Duodenal mucosa (tissue), 2 donors: ENCODE measurements around the gene OR52E4.

Experiments used
- H3K27ac ChIP-seq: one replicate; pipeline ENCODE4 v1.7.0; 2013; ENCODE audit warnings: low read depth, low read length
- H3K27me3 ChIP-seq, 2 donors: one replicate each; pipeline ENCODE4 v1.7.0; 2013; ENCODE audit warnings: low read length in 2 of 2, control low read depth in 1 of 2; ENCODE audit not compliant: insufficient read depth in 2 of 2, control insufficient read depth in 1 of 2
- H3K36me3 ChIP-seq, 2 donors: one replicate each; pipeline ENCODE4 v1.7.0; 2013; ENCODE audit warnings: low read length in 2 of 2, control low read depth in 1 of 2; ENCODE audit not compliant: insufficient read depth in 2 of 2, control insufficient read depth in 1 of 2
- H3K4me1 ChIP-seq, 2 donors: one replicate each; pipeline ENCODE4 v1.7.0; 2013; ENCODE audit warnings: low read length in 2 of 2, control low read depth in 1 of 2; ENCODE audit not compliant: insufficient read depth in 2 of 2, control insufficient read depth in 1 of 2
- H3K4me3 ChIP-seq, 2 donors: one replicate each; pipeline ENCODE4 v1.7.0; 2013; ENCODE audit warnings: low read length in 2 of 2, low read depth in 1 of 2
- H3K9ac ChIP-seq, 2 donors: one replicate each; pipeline ENCODE4 v1.7.0; 2013; ENCODE audit warnings: low read length in 2 of 2, low read depth in 1 of 2
- H3K9me3 ChIP-seq, 2 donors: one replicate each; pipeline ENCODE4 v1.7.0; 2013; ENCODE audit warnings: low read length in 2 of 2, control low read depth in 1 of 2; ENCODE audit not compliant: control insufficient read depth in 1 of 2

Gene OR52E4

GRCh38 chr11:5923794-5924193, 43.4 kb downstream of the OR52E4 start:
- peaks cover 0 to 3% of the 10 kb centered on the region in 2 donors for H3K9me3 ChIP-seq
- H3K9ac ChIP-seq: no peak overlapping the region
- no peaks in the 10 kb centered on the region for H3K36me3 ChIP-seq

GRCh38 chr11:5928271-5928670, 47.8 kb downstream of the OR52E4 start:
- Histone ChIP-seq H3K4me1 (no peaks in the 10 kb centered on the region), H3K9me3 (peaks cover 3 to 11% of the 10 kb centered on the region in 2 donors), H3K27ac (no peak overlapping the region), H3K27me3 (no peaks in the 10 kb centered on the region), H3K4me3 (no peak overlapping the region), H3K9ac (no peak overlapping the region), H3K36me3 (no peaks in the 10 kb centered on the region)

More at GRCh38 chr11:5923794-5924193, 43.4 kb downstream of the OR52E4 start:
- Histone ChIP-seq H3K27me3 (no peaks in the 10 kb centered on the region), H3K4me1 (no peaks in the 10 kb centered on the region), H3K4me3 (no peak overlapping the region), H3K27ac (no peak overlapping the region)

GRCh38 chr11:5928811-5929210, 48.4 kb downstream of the OR52E4 start:
- Histone ChIP-seq H3K36me3 (no peaks in the 10 kb centered on the region), H3K4me1 (no peaks in the 10 kb centered on the region), H3K9me3 (peaks cover 3 to 11% of the 10 kb centered on the region in 2 donors), H3K27me3 (no peaks in the 10 kb centered on the region), H3K9ac (no peak overlapping the region), H3K27ac (no peak overlapping the region), H3K4me3 (no peak overlapping the region)

- Histone ChIP-seq H3K4me3 (no peak overlapping the region), H3K27me3 (no peaks in the 10 kb centered on the region), H3K9ac (no peak overlapping the region), H3K9me3 (peaks cover 3 to 11% of the 10 kb centered on the region in 2 donors), H3K27ac (no peak overlapping the region), H3K4me1 (no peaks in the 10 kb centered on the region), H3K36me3 (no peaks in the 10 kb centered on the region)
These were observed 49.3 kb downstream of the OR52E4 start for GRCh38 chr11:5929571-5930368.

GRCh38 chr11:5930614-5931013, 50.2 kb downstream of the OR52E4 start:
- H3K36me3 ChIP-seq: no peaks in the 10 kb centered on the region
- no peak overlapping the region for H3K9ac ChIP-seq
- peaks cover 3 to 11% of the 10 kb centered on the region in 2 donors for H3K9me3 ChIP-seq
- H3K4me3 ChIP-seq: no peak overlapping the region
- H3K27ac ChIP-seq: no peak overlapping the region
- no peaks in the 10 kb centered on the region for H3K4me1 ChIP-seq
- H3K27me3 ChIP-seq: no peaks in the 10 kb centered on the region

GRCh38 chr11:5931061-5931460, 50.6 kb downstream of the OR52E4 start:
- Histone ChIP-seq H3K27ac (no peak overlapping the region), H3K9me3 (peaks cover 3 to 11% of the 10 kb centered on the region in 2 donors), H3K36me3 (no peaks in the 10 kb centered on the region), H3K4me3 (no peak overlapping the region), H3K9ac (no peak overlapping the region), H3K27me3 (no peaks in the 10 kb centered on the region), H3K4me1 (no peaks in the 10 kb centered on the region)

- no peaks in the 10 kb centered on the region for H3K27me3 ChIP-seq
- no peak overlapping the region for H3K27ac ChIP-seq
- H3K36me3 ChIP-seq: no peaks in the 10 kb centered on the region
- no peak overlapping the region for H3K9ac ChIP-seq
- H3K4me1 ChIP-seq: no peaks in the 10 kb centered on the region
- no peak overlapping the region for H3K4me3 ChIP-seq
- H3K9me3 ChIP-seq: peaks cover 3 to 11% of the 10 kb centered on the region in 2 donors
These were observed 52.2 kb downstream of the OR52E4 start for GRCh38 chr11:5932671-5933070.

- Histone ChIP-seq H3K36me3 (no peaks in the 10 kb centered on the region), H3K9ac (no peak overlapping the region), H3K4me1 (no peaks in the 10 kb centered on the region), H3K27me3 (no peaks in the 10 kb centered on the region), H3K9me3 (peaks cover 3 to 8% of the 10 kb centered on the region in 2 donors), H3K27ac (no peak overlapping the region), H3K4me3 (no peak overlapping the region)
These were observed 52.7 kb downstream of the OR52E4 start for GRCh38 chr11:5933116-5933515.
